GM12892 (cell line): ENCODE data around the gene CS.
A peak's percentile ranks its signal among the peaks of the same experiment; 100 is the strongest.
"Not testable (repeated sequence)": the region's sequence is repeated elsewhere in the genome, so short reads cannot be mapped to it uniquely, and the experiment has no call there.

Experiments used
- DNase-seq: peaks from one replicate; pipeline ENCODE4 v3.0.0; 2011; ENCODE audit not compliant: insufficient read length
- FAIRE-seq: peaks from 2 replicates; lab custom pipeline; 2011; peaks lifted over from hg19 to GRCh38; lab: Jason Lieb, UNC
- POLR2A ChIP-seq: IDR thresholded peaks from 2 replicates; pipeline ENCODE4 v1.6.1; 2011; ENCODE audit warnings: low read depth, low read length, control low read depth
- POLR2AphosphoS5 ChIP-seq: IDR thresholded peaks from 2 replicates; pipeline ENCODE4 v1.6.1; 2011; ENCODE audit warnings: low read depth, low read length, control low read depth
- TAF1 ChIP-seq: IDR thresholded peaks from 2 replicates; pipeline ENCODE4 v1.6.1; 2011; ENCODE audit warnings: low read depth, mild to moderate bottlenecking, control low read depth, low read length, borderline replicate concordance

CS gene

DNA sequence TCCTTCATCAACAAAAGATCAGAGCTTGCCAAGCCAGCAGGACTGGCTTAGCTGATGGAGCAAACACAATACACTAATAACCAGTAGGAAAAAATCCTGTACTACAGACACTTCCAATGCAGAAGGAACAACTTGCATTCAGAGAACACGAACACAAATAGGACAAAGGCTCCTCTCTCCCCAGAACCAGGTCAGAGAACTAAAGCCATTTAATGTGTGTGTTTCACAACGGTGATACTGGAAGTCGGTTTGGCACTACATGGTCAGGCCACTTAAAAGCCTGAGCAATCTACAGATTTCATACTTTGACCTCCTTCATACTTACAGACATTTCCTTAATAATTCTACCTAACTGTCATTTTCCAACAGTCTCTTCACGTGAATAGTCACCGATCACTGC is 6.3 kb downstream of the CS start:
- FAIRE-seq (no peak), DNase-seq (no peak)
- TF ChIP-seq TAF1 = no peak
- no peak for TF ChIP-seq POLR2AphosphoS5
- TF ChIP-seq POLR2A = no peak

GRCh38 chr12:56288705-56289387 is 11.3 kb downstream of the CS start:
- no peak for DNase-seq
- FAIRE-seq = no peak
- TF ChIP-seq TAF1 = no peak
- no peak for TF ChIP-seq POLR2AphosphoS5

DNA sequence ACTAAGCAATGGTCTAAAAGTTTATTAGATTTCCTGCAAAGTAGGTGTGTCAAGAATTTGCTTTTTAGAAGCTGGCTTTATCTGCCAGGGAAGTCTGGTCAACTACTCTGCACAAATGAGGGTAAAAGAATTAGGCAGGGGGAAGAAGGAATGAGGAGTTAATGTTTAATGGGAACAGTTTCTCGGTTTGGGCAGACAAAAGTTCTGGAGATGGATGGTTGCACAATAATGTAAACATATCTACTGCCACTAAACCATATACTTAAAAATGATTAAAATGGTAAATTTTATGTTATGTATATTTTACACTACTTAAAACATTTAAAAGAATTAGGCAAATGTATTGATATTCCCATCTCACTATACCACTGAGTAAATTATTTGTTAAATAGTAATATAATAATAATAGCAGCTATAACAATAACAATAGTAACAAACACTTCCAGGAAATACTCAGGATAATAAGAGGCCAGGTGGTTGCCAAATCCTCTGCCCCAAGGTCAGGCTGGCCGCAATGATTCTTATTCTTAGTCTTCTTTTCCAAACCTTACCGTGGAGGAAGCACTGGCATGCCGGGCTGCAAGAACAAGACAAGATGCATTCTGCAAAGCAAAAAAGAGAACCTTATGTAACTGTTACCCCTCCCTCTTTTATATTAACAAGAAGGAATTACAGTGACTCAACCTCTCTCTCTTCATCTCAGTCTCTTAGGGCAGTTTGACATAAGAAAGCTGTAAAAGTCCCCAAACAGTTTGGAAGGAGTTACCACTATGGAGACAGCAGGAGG is 13.9 kb downstream of the CS start:
- FAIRE-seq = no peak
- TF ChIP-seq POLR2A (no peak), POLR2AphosphoS5 (no peak), TAF1 (no peak)
- DNase-seq = no peak

DNA sequence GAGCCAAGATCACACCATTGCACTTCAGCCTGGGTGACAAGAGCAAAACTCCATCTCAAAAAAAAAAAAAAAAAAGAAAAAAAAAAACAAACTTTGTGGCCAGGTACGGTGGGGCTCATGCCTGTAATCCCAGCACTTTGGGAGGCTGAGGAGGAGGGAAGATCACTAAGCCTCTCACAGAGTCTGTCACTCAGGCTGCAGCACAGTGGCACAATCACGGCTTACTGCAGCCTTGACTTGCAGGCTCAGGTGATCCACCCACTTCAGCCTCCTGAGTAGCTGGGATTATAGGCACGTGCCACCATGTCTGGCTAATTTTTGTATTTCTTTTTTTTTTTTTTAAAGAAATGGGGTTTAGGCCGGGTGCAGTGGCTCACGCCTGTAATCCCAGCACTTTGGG is 15.9 kb downstream of the CS start:
- not testable (repeated sequence) for DNase-seq, FAIRE-seq

DNA sequence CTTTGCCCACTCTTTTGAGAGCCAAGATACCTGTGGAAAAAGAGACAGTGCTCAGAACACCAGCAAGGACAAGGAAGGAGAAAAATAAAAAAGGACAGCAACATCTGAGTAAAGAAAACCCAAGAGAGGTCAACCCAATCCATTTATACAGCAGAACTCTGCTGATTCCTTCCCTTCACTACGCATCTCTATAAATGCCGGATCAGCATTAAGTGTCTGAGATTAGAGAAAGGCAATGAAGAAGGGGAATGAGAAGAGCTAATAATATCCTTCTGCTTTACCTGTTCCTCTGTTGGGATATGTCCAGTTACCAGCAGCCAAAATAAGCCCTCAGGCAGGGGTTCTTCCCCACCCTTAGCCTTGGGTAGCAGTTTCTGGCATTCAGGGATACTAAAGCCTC is 17.6 kb downstream of the CS start:
- FAIRE-seq = no peak
- no peak for TF ChIP-seq TAF1
- DNase-seq = no peak

- TF ChIP-seq POLR2AphosphoS5 (no peak), TAF1 (no peak)
- DNase-seq (no peak), FAIRE-seq (no peak)
Measured at GRCh38 chr12:56282030-56282429, 18.1 kb downstream of the CS start.

GRCh38 chr12:56280849-56281248 is 19.3 kb downstream of the CS start:
- no peak for DNase-seq
- FAIRE-seq = no peak
- TF ChIP-seq POLR2AphosphoS5 (no peak), POLR2A (no peak), TAF1 (no peak)

GRCh38 chr12:56278905-56279304 is 21.2 kb downstream of the CS start:
- TF ChIP-seq POLR2A = no peak
- TF ChIP-seq TAF1 = no peak
- no peak for TF ChIP-seq POLR2AphosphoS5
- no peak for DNase-seq
- FAIRE-seq = no peak

- no peak for FAIRE-seq
- DNase-seq = no peak
- TF ChIP-seq POLR2A (no peak), TAF1 (no peak), POLR2AphosphoS5 (no peak)
Measured at GRCh38 chr12:56274299-56274698, 25.8 kb downstream of the CS start.

DNA sequence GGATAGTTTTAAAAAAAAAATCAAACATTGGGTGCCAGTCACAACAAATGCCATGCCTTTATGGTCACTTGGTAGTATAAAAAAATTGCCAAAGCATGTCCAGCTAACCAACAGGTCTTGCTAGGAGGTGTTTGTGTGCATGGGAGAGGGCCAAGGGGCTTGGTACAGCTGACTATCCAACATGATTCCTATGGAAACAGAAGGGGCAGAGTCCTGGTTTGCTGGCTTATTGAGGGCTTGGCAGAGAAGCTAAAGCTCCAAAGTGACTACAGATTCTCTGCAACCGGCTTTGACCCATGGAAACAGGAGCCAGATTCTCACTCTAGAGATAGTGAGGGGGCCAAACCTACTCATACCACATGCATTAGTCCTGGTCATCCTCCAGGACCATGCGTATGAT is 27.7 kb downstream of the CS start:
- not testable (repeated sequence) for FAIRE-seq

GRCh38 chr12:56271031-56271430 is 29.1 kb downstream of the CS start:
- DNase-seq = no peak
- no peak for FAIRE-seq

More for the DNA sequence above, 27.7 kb downstream of the CS start:
- DNase-seq = not testable (repeated sequence)

GRCh38 chr12:56267443-56268071 is 32.6 kb downstream of the CS start:
- no peak for TF ChIP-seq POLR2A
- TF ChIP-seq POLR2AphosphoS5 = no peak
- TF ChIP-seq TAF1 = no peak
- FAIRE-seq = no peak
- no peak for DNase-seq

More at GRCh38 chr12:56271031-56271430, 29.1 kb downstream of the CS start:
- TF ChIP-seq POLR2AphosphoS5 (no peak), POLR2A (peak; percentile 20; the same call in 1 of the 2 replicates), TAF1 (no peak)
